K562 (cell line): ENCODE results near the gene ZNF189. TPM values are rescaled to one million over a fixed set of nuclear protein-coding genes. Genes with fewer than 3 reads are reported as not detected.

ENCODE experiments used
- BCL6 ChIP-seq: fragments of 250-450 bp; sonication (Bioruptor Pico); IDR thresholded peaks from 2 replicates; pipeline ENCODE4 v1.4.0; 2020
- ETV6 ChIP-seq, 3 experiments: fragments of 150-350 bp in 1 of 3; sonication (generic) in 1 of 3; formaldehyde crosslinking in 1 of 3; IDR thresholded peaks; 2 replicates each; pipeline versions ENCODE4 v1.6.1 to v1.8.0; 2014 to 2022; ENCODE audit warnings: borderline replicate concordance in 2 of 3, low read depth in 2 of 3, antibody characterized with exemption in 1 of 3, low read length in 1 of 3, mild to moderate bottlenecking in 1 of 3, missing genetic modification reagents in 1 of 3
- FOXJ2 ChIP-seq: fragments of 200-800 bp; sonication (Bioruptor generic); IDR thresholded peaks from 2 replicates; pipeline ENCODE4 v1.6.1; 2016; ENCODE audit warnings: missing genetic modification characterization, missing compliant biosample characterization
- GABPA ChIP-seq: fragments of 200-800 bp; sonication (Bioruptor generic); conservative IDR thresholded peaks from 2 replicates; pipeline ENCODE4 v1.6.1; 2016; ENCODE audit warnings: low read depth, missing genetic modification characterization, missing compliant biosample characterization
- KLF6 ChIP-seq: fragments of 250-450 bp; sonication (Bioruptor Pico); IDR thresholded peaks from 2 replicates; pipeline ENCODE4 v1.4.0; 2020; ENCODE audit warnings: mild to moderate bottlenecking, moderate library complexity, borderline replicate concordance
- NFRKB ChIP-seq: fragments of 450-650 bp; IDR thresholded peaks from 2 replicates; pipeline ENCODE4 v1.6.1; 2016; ENCODE audit warnings: low read depth
- PHF8 ChIP-seq: fragments of 200-600 bp; sonication (generic); IDR thresholded peaks from 2 replicates; pipeline ENCODE4 v1.6.1; 2012; ENCODE audit warnings: mixed run types, mild to moderate bottlenecking, inconsistent platforms, low read length, moderate library complexity, borderline replicate concordance
- ZNF644 ChIP-seq: fragments of 200-800 bp; sonication (Bioruptor generic); IDR thresholded peaks from 2 replicates; pipeline ENCODE4 v1.6.1; 2016; ENCODE audit warnings: low read depth, missing genetic modification characterization, missing compliant biosample characterization
- polyA plus RNA-seq, 8 experiments: library from polyadenylated mRNA; depleted of rRNA in 4 of 8; stranded (reverse) in 5 of 8; unstranded in 3 of 8; fragments of >200 nt; fragmentation: Nextera tagmentation in 2 of 8; fragmentation: Illumina TruSeq in 1 of 8; extraction: Ambion mirVana in 2 of 8; extraction: Trizol in 1 of 8; gene quantifications; 2 replicates each; pipeline versions ENCODE4 v1.2.1 to v1.2.3, GENCODE V29; 2011 to 2014; ENCODE audit warnings: inconsistent platforms in 1 of 8, missing spikeins in 1 of 8
- total RNA-seq, 7 experiments: library from RNA; depleted of rRNA in 6 of 7; stranded (reverse); fragments of >200 nt in 6 of 7; fragmentation: Illumina TruSeq in 2 of 7; extraction: Trizol in 2 of 7; gene quantifications; 2 replicates each; pipeline versions ENCODE4 v1.2.1 to v1.2.3, GENCODE V29; 2011 to 2021; ENCODE audit warnings: low replicate concordance in 1 of 7
- TF ChIP-seq, protein P1 (sequence below): fragments of 250-450 bp; sonication (Bioruptor Pico); IDR thresholded peaks from 2 replicates; pipeline ENCODE4 v1.5.0; 2020; ENCODE audit warnings: mild to moderate bottlenecking, borderline replicate concordance
- TF ChIP-seq, protein P2 (sequence below): fragments of 450-650 bp; IDR thresholded peaks from 2 replicates; pipeline ENCODE4 v1.6.1; 2016; ENCODE audit warnings: mild to moderate bottlenecking, moderate library complexity
- TF ChIP-seq, protein P3 (sequence below): fragments of 450-650 bp; IDR thresholded peaks from 2 replicates; pipeline ENCODE4 v1.7.0; 2016; ENCODE audit warnings: borderline replicate concordance

ZNF189 gene
- total and polyA plus RNA-seq, 9 of the 15 experiments (the other 6 are each of a cell fraction or from before 2014, with no cell fraction given): 2.4 to 15.3 (median 6.4) TPM

DNA sequence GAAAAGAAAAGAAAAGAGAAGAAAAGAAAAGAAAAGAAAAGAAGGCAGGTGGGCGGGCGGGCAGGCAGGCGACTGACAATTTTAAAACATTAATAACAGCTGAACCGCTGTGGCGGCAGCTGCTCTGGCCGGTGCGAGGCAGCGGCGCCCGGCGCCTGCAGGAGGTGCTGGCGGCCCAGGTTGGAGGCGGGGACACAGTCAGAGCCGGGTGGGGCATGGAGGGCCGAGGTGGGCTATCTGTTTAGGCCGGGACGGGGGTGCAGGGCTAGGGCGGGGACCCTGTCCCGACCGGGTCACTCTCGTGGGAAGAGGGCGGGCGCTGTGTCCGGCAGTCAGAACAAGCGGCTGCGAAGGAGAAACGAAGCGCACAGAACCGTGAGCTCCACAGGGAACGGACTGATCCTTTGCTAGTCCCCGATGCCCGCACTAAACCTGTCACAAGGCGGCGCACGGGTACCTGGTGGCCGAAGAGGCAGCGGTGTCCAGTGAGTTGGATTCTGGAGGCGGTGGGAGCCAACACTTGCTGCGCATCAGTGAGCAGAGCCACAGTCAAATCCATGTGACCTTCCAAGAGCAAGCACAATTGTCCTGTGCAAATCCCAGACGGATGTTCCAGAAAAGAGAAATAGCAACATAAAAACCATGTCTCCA, 50.5 kb downstream of the ZNF189 start (continued):
- TF ChIP-seq, protein P1, sequence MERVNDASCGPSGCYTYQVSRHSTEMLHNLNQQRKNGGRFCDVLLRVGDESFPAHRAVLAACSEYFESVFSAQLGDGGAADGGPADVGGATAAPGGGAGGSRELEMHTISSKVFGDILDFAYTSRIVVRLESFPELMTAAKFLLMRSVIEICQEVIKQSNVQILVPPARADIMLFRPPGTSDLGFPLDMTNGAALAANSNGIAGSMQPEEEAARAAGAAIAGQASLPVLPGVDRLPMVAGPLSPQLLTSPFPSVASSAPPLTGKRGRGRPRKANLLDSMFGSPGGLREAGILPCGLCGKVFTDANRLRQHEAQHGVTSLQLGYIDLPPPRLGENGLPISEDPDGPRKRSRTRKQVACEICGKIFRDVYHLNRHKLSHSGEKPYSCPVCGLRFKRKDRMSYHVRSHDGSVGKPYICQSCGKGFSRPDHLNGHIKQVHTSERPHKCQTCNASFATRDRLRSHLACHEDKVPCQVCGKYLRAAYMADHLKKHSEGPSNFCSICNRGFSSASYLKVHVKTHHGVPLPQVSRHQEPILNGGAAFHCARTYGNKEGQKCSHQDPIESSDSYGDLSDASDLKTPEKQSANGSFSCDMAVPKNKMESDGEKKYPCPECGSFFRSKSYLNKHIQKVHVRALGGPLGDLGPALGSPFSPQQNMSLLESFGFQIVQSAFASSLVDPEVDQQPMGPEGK: no peak
- TF ChIP-seq, protein P2, sequence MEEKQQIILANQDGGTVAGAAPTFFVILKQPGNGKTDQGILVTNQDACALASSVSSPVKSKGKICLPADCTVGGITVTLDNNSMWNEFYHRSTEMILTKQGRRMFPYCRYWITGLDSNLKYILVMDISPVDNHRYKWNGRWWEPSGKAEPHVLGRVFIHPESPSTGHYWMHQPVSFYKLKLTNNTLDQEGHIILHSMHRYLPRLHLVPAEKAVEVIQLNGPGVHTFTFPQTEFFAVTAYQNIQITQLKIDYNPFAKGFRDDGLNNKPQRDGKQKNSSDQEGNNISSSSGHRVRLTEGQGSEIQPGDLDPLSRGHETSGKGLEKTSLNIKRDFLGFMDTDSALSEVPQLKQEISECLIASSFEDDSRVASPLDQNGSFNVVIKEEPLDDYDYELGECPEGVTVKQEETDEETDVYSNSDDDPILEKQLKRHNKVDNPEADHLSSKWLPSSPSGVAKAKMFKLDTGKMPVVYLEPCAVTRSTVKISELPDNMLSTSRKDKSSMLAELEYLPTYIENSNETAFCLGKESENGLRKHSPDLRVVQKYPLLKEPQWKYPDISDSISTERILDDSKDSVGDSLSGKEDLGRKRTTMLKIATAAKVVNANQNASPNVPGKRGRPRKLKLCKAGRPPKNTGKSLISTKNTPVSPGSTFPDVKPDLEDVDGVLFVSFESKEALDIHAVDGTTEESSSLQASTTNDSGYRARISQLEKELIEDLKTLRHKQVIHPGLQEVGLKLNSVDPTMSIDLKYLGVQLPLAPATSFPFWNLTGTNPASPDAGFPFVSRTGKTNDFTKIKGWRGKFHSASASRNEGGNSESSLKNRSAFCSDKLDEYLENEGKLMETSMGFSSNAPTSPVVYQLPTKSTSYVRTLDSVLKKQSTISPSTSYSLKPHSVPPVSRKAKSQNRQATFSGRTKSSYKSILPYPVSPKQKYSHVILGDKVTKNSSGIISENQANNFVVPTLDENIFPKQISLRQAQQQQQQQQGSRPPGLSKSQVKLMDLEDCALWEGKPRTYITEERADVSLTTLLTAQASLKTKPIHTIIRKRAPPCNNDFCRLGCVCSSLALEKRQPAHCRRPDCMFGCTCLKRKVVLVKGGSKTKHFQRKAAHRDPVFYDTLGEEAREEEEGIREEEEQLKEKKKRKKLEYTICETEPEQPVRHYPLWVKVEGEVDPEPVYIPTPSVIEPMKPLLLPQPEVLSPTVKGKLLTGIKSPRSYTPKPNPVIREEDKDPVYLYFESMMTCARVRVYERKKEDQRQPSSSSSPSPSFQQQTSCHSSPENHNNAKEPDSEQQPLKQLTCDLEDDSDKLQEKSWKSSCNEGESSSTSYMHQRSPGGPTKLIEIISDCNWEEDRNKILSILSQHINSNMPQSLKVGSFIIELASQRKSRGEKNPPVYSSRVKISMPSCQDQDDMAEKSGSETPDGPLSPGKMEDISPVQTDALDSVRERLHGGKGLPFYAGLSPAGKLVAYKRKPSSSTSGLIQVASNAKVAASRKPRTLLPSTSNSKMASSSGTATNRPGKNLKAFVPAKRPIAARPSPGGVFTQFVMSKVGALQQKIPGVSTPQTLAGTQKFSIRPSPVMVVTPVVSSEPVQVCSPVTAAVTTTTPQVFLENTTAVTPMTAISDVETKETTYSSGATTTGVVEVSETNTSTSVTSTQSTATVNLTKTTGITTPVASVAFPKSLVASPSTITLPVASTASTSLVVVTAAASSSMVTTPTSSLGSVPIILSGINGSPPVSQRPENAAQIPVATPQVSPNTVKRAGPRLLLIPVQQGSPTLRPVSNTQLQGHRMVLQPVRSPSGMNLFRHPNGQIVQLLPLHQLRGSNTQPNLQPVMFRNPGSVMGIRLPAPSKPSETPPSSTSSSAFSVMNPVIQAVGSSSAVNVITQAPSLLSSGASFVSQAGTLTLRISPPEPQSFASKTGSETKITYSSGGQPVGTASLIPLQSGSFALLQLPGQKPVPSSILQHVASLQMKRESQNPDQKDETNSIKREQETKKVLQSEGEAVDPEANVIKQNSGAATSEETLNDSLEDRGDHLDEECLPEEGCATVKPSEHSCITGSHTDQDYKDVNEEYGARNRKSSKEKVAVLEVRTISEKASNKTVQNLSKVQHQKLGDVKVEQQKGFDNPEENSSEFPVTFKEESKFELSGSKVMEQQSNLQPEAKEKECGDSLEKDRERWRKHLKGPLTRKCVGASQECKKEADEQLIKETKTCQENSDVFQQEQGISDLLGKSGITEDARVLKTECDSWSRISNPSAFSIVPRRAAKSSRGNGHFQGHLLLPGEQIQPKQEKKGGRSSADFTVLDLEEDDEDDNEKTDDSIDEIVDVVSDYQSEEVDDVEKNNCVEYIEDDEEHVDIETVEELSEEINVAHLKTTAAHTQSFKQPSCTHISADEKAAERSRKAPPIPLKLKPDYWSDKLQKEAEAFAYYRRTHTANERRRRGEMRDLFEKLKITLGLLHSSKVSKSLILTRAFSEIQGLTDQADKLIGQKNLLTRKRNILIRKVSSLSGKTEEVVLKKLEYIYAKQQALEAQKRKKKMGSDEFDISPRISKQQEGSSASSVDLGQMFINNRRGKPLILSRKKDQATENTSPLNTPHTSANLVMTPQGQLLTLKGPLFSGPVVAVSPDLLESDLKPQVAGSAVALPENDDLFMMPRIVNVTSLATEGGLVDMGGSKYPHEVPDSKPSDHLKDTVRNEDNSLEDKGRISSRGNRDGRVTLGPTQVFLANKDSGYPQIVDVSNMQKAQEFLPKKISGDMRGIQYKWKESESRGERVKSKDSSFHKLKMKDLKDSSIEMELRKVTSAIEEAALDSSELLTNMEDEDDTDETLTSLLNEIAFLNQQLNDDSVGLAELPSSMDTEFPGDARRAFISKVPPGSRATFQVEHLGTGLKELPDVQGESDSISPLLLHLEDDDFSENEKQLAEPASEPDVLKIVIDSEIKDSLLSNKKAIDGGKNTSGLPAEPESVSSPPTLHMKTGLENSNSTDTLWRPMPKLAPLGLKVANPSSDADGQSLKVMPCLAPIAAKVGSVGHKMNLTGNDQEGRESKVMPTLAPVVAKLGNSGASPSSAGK: no peak
- no peak for TF ChIP-seq NFRKB
- TF ChIP-seq PHF8: no peak
- TF ChIP-seq, protein P3, sequence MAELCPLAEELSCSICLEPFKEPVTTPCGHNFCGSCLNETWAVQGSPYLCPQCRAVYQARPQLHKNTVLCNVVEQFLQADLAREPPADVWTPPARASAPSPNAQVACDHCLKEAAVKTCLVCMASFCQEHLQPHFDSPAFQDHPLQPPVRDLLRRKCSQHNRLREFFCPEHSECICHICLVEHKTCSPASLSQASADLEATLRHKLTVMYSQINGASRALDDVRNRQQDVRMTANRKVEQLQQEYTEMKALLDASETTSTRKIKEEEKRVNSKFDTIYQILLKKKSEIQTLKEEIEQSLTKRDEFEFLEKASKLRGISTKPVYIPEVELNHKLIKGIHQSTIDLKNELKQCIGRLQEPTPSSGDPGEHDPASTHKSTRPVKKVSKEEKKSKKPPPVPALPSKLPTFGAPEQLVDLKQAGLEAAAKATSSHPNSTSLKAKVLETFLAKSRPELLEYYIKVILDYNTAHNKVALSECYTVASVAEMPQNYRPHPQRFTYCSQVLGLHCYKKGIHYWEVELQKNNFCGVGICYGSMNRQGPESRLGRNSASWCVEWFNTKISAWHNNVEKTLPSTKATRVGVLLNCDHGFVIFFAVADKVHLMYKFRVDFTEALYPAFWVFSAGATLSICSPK: no peak
- 0 out of 2 replicates have a peak, but pooled peaks have one; percentile 41 for TF ChIP-seq FOXJ2
- TF ChIP-seq ETV6 (IDR thresholded peaks at IDR 0.05; ENCODE audit: borderline replicate concordance in 1 of 2, low read depth in 2 of 2, low read length in 1 of 2): no peak
- no peak for TF ChIP-seq ETV6 (CRISPR knock-in tag; IDR thresholded peaks at IDR 0.05; ENCODE audit: borderline replicate concordance)
- no peak for TF ChIP-seq ZNF644 (tag)
- no peak for TF ChIP-seq GABPA (tag)
- TF ChIP-seq BCL6: no peak
- no peak for TF ChIP-seq KLF6 (CRISPR knock-in tag)
